GM03348 (cell line): ENCODE measurements around the gene KRT13.
A peak's percentile ranks its signal among the peaks of the same experiment; 100 is the strongest.

Experiments
- DNase-seq: peaks from one replicate; pipeline ENCODE4 v3.0.0; 2012; ENCODE audit warnings: low spot score

KRT13 gene

DNA sequence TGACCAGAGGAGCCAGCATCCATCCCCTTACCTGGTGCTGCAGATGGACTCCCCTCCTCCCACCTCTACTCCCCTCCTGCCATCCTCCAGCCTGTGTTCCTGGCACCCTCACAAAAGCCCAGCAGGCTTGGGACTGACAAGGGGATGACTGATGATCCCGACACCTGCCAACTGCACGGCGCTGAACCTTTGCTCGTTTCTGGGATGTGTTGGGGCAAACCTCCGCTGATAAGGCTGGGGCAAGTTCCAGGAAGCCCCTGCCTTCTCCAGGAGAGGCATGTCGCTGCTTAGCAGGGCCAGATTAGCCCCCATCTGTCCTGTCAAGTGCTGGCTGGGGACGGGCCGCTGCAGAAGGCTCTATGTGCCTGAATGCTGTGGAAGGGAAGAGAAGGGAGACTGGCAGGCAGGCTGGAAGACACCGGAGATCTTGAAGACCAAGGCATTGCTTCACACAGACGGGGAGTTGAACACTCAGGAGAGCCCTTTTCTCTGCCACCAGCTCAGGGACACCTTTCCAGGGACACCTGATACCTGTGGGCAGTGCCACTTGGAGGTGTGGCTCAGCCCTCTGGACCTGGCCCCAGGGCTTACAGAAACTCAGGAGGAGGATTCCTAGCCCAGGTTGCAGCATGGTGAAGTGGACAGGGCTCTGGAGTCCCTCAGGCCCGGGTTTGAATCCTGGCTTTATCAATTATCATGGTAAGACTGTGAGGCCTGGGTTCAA, 14.3 kb upstream of the KRT13 start:
- DNase-seq = no peak

- DNase-seq = no peak
Measured at GRCh38 chr17:41518789-41519449, 13.5 kb upstream of the KRT13 start, which contains the start of gene KRT15. Gene KRT15, minus strand, starts transcription at chr17:41518890. Its CDS starts 63 bp downstream, at chr17:41518827.

DNA sequence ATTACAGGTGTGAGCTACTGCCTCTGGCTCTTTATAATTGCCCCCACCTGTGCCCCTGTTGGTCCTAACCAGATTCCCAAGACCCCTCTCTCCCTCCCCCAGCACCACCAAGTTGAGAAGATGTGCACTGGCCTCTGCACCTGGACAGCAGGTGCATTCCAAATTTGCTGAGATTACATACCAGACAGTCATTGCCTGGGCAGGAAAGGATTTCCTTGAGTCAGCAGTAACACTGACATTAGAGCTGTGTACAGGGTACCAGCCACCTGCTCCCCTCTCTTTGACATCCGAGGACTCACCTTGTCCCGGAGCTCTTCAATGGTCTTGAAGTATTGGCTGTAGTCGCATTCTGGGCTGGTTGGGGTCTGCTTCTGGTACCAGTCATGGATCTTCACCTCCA, 12.6 kb upstream of the KRT13 start:
- DNase-seq = no peak

GRCh38 chr17:41516830-41517283, 11.4 kb upstream of the KRT13 start:
- DNase-seq = no peak

- DNase-seq = no peak
Measured at GRCh38 chr17:41516147-41516829, 10.9 kb upstream of the KRT13 start.

DNA sequence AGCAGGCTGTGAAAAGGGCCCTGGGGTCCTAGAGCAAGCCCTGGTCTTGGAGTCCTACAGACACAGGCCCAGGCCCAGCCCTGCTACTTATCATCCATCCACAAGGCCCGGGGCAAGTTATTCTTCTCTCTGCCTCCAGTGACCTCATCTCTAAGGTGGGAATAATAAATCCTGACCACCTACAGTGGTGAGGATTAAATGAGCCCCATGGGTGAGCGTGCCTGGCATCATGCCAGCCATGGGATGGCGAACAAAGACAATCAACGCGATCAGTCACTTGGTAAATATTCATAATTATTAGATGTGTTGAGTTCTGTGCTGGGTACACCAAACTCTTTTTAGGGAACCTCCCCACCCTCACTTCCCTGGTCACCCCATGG, 7.7 kb upstream of the KRT13 start:
- no peak for DNase-seq

DNA sequence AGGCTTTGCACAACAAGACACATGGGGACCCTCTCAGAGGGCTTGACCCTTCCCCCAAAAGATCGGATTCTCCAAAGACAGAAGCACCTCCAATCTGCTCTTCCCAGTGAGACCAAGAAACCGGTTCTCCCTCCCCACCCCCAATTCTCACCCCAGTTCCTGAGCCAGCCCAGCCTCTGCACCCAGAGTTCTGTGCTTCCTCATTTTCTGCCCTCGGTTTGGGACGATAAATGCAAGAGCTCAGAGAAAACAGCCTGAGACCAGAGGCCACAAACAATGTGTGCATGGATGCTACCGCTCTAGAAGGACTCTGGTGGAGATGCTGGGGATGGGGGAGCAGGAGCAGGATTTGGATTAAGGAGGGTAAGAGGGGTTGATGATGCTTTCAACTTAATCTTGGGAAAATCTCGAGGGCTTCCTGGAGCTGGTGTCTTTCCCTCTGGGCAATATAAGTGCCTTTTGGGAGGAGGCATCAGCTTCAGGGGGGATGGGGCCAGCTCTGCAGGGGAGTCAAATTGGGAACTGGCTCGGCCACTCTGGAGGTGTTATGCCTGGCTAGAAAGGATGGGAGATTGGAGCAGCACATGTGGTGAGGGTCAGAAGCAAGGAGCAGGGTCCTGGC, 7.2 kb upstream of the KRT13 start:
- DNase-seq = no peak

DNA sequence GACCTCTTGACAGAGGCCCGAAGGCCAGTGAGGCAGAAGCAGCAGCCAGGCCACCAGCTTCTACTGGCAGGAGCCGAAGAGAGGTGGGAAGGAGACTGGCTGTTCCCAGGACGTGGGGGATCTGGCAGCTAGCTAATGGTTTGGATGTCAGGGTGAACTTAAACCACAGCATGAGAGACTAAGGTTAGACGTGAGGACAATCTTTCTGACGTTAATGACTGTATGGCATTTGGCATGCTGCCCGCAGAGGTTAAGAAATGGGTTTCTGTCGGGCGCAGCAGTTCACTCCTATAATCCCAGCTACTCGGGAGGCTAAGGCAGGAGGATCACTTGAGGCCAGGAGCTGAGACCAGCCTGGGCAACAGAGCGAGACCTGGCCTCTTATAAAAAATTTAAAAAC, 6.3 kb upstream of the KRT13 start:
- DNase-seq = no peak

DNA sequence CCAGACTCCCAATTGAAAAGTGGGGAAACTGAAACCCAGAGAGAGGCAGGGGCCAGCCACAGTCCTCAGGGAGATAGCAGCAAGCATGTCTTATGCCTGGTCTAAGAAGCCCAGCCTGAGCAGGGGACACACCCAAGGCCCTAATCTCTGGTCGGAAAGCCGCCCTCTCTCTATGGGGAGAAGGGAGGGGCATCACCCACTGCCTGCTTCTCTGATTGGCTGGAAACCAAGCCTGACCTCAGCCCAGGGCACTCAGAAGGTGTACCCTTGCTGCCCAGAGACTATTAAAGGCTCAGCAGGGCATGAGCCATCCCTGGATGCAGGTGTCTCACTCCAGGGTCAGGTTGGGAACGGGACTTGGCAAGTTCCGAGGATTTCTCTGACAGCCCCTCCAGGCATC, 5.7 kb upstream of the KRT13 start:
- no peak for DNase-seq

- DNase-seq = no peak
Measured at GRCh38 chr17:41510251-41511065, 5.0 kb upstream of the KRT13 start.

GRCh38 chr17:41507315-41507880, 2.0 kb upstream of the KRT13 start:
- no peak for DNase-seq

GRCh38 chr17:41505809-41506767, 676 bp upstream of the KRT13 start:
- no peak for DNase-seq

DNA sequence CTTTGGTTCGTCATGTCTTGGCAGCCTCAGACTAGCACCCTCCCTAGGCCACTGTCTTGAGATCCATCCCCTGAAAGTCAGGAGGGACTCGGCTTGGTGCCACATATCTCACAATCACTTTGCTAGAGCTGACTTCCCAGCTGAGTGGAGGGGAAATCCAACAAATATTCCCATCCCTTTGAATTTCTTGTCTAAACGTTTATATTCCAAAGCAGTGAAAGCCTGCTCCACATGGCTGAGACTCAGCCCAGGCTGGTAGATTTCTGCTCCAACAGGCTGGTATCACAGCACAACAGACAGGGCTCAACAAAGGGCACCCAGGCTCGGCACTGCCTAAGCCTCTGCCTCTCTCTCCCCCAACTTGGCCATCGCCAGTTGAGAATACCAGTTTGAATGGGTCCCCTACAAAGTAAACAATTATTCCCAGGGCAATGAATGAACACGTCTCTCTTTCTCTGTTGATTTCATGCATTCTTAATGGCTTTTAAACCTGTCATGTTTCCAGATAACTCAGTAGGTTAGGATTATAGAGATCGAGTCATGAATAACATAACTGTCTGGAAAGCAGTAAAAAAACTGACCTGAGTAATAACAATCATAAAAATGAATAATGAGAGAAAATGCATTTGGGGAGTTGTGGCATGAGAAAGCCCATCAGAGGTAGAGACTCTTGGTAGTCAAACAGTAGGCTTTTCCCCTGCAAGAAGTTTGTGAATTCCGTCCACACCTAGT, 1.0 kb downstream of the KRT13 start:
- DNase-seq = no peak

DNA sequence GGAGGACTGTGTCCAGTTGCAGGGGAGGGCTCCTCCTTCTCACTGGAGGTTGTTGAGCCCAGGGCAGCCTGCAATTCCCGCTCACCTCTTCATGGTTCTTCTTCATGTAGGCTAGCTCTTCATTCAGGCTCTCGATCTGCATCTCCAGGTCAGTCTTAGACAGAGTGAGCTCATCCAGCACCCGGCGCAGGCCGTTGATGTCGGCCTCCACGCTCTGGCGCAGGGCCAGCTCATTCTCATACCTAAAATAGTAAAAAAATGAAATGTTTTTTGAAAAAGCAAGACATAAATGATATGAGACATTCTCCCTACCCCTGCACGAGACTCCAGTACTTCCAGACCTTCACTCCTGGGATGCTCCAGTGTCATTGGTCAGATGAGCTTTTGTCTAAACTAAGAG, 2.2 kb downstream of the KRT13 start:
- no peak for DNase-seq

DNA sequence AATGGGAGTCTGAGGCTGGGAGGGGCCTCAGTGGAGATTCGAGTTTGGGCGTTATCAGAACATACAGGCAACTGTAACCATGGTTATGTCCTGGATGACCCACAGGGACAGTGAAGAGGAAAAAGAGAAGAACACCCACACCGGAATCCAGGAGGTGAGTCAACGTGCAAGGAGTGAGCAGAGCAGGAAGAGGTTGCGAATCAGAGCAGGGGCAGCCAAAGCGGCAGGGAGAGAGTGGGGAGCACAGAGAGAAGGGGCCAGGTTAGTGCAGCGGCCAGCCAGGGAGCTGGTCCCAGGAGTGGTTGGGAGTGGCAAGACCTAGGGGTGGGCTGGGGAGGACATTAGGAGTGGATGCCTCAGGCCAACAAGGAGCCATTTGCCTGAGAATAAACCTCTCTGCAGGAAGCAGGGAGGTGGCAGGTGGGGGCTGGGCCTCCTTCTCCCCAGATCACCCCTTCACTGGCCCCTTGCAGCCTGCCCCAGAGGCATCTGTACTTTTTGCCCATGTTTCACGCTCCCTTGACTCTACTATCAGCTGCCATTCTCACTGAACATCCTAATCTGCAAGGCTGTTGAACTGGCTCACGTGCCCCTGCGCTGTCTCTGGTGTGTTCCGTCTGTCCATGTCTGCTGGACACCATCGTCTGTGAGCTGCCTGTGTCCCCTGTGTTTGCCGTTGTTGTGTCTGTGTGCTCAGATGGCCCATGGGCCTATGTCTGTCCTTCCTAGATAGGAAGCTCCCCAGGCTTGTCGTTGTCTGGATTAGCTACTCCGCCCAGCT, 5.1 kb downstream of the KRT13 start:
- DNase-seq = peak; percentile 55

DNA sequence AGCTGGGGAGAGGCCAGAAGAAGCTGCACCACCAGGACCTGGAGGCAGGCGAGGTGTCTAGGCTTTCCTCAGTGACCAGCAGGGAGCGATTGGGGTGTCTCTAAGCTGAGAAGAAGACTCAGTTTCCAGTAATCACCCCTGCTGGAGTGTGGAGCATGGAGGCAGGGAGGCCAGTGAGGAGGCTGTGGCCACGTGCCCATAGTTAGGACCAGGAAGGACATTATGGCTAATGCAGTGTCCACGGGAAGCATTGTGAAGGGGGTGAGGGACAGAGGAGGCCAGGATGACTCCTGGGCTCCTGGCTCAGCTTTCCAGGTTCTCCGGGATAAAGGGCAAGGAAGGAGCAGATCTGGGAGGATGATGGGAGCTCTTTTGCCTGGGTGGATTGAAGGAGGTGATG, 5.7 kb downstream of the KRT13 start:
- no peak for DNase-seq

- DNase-seq = no peak
Measured at GRCh38 chr17:41498276-41498675, 7.1 kb downstream of the KRT13 start.

GRCh38 chr17:41496803-41497484, 8.5 kb downstream of the KRT13 start:
- DNase-seq = peak; percentile 95
